HepG2 (cell line): ENCODE measurements around the gene E2F8. TPM values are rescaled to one million over a fixed set of nuclear protein-coding genes. Genes with fewer than 3 reads are reported as not detected.

Source experiments
- ATAC-seq: fragments of 200-7000 bp; cut with Tn5 transposase; 3 replicates; pipeline ENCODE4 v1.9.1; 2020; ENCODE audit warnings: mild to moderate bottlenecking, moderate library complexity
- BruUV-seq: library from RNA; stranded (reverse); fragments of 400-500 nt; replicated peaks from 2 replicates; lab custom pipeline; 2021; lab: Mats Ljungman, UMichigan
- CTCF ChIA-PET: fragments of 300-600 bp; formaldehyde crosslinking; extraction: SDS; loops from one replicate; lab custom pipeline; 2021; ENCODE audit warnings: low total read pairs, inconsistent platforms, low intra/inter-chr PET ratio; lab: Yijun Ruan, JAX
- POLR2A ChIA-PET: fragments of 350-600 bp; sonication (Branson Sonifier 250); formaldehyde crosslinking; loops from one replicate; lab custom pipeline; 2020; ENCODE audit warnings: antibody characterized with exemption, inconsistent platforms; lab: Yijun Ruan, JAX
- DNase-seq: peaks from one replicate; pipeline ENCODE4 v3.0.0-alpha.2; 2015; ENCODE audit warnings: low spot score
- FAIRE-seq: peaks from 3 replicates; lab custom pipeline; 2011; peaks lifted over from hg19 to GRCh38; lab: Jason Lieb, UNC
- H2AFZ ChIP-seq: one replicate; pipeline ENCODE4 v1.6.1; 2011; ENCODE audit warnings: low read length, inconsistent platforms
- H3K27ac ChIP-seq: fragments of 300-600 bp; 3 replicates; pipeline ENCODE4 v1.8.0; 2011; ENCODE audit warnings: mixed run types, mild to moderate bottlenecking, mixed read lengths, low read length, inconsistent platforms; ENCODE audit not compliant: insufficient read depth; ENCODE audit errors: extremely low read length
- H3K27me3 ChIP-seq, 2 experiments: fragments of 200-600 bp in 1 of 2; 2 replicates in 1 of 2; 3 replicates in 1 of 2; pipeline versions ENCODE4 v1.6.0 to v1.8.0; 2011; ENCODE audit warnings: low read length in 2 of 2, mild to moderate bottlenecking in 2 of 2, moderate library complexity in 2 of 2, inconsistent platforms in 1 of 2; ENCODE audit not compliant: insufficient read depth in 2 of 2, control insufficient read depth in 1 of 2
- H3K36me3 ChIP-seq, 2 experiments: fragments of 200-600 bp in 1 of 2; replicated peaks in 1 of 2; 2 replicates in 1 of 2; 3 replicates in 1 of 2; pipeline versions ENCODE4 v1.5.1 to v1.8.0; 2011; ENCODE audit warnings: low read length in 2 of 2, inconsistent platforms in 1 of 2; ENCODE audit not compliant: insufficient read depth in 2 of 2, control insufficient read depth in 1 of 2
- H3K4me1 ChIP-seq: 2 replicates; pipeline ENCODE4 v1.5.1; 2012; ENCODE audit warnings: low read length, inconsistent platforms; ENCODE audit not compliant: insufficient read depth
- H3K4me2 ChIP-seq: 2 replicates; pipeline ENCODE4 v1.6.0; 2011; ENCODE audit warnings: low read depth, low read length, inconsistent platforms
- H3K4me3 ChIP-seq, 3 experiments: fragments of 200-600 bp in 1 of 3; sonication (generic), shearing (Covaris generic) in 1 of 3; replicated peaks in 1 of 3; 2 replicates each; pipeline ENCODE4 v1.5.1; 2011 to 2016; ENCODE audit warnings: low read length in 3 of 3, inconsistent platforms in 2 of 3, low read depth in 2 of 3, mild to moderate bottlenecking in 2 of 3, control low read depth in 1 of 3, mixed read lengths in 1 of 3; ENCODE audit not compliant: insufficient read depth in 1 of 3
- H3K79me2 ChIP-seq: one replicate; pipeline ENCODE4 v1.6.1; 2011; ENCODE audit warnings: low read length, inconsistent platforms; ENCODE audit not compliant: insufficient read depth
- H3K9ac ChIP-seq: 2 replicates; pipeline ENCODE4 v1.6.0; 2011; ENCODE audit warnings: mild to moderate bottlenecking, low read depth, low read length, inconsistent platforms; ENCODE audit not compliant: insufficient read depth
- H3K9me3 ChIP-seq: 2 replicates; pipeline ENCODE4 v1.5.1; 2012; ENCODE audit warnings: mild to moderate bottlenecking, low read length
- H4K20me1 ChIP-seq: 2 replicates; pipeline ENCODE4 v1.6.0; 2011; ENCODE audit warnings: inconsistent platforms, mild to moderate bottlenecking, low read length, moderate library complexity; ENCODE audit not compliant: insufficient read depth
- BORCS8-MEF2B ChIP-seq: sonication (generic); formaldehyde crosslinking; IDR thresholded peaks from 2 replicates; pipeline ENCODE4 v1.8.0; 2022; ENCODE audit warnings: mild to moderate bottlenecking, missing genetic modification reagents
- KDM5B ChIP-seq: sonication (generic); formaldehyde crosslinking; IDR thresholded peaks from 2 replicates; pipeline ENCODE4 v1.4.0; 2020; ENCODE audit warnings: missing genetic modification reagents, mild to moderate bottlenecking, borderline replicate concordance
- POLR2AphosphoS2 ChIP-seq: IDR thresholded peaks from 2 replicates; pipeline ENCODE4 v1.6.1; 2011; ENCODE audit warnings: low read depth, low read length, improper control_type of control experiment
- SYNCRIP ChIP-seq: fragments of 200-400 bp; formaldehyde crosslinking; IDR thresholded peaks from 2 replicates; pipeline ENCODE4 v1.6.1; 2018; ENCODE audit warnings: mild to moderate bottlenecking, low read depth, low read length; ENCODE audit not compliant: insufficient read depth
- ZNF101 ChIP-seq: sonication (generic); formaldehyde crosslinking; IDR thresholded peaks from 2 replicates; pipeline ENCODE4 v1.4.0; 2020; ENCODE audit warnings: mild to moderate bottlenecking, low read depth, missing genetic modification reagents, borderline replicate concordance
- ZNF382 ChIP-seq: sonication (generic); formaldehyde crosslinking; IDR thresholded peaks from 2 replicates; pipeline ENCODE4 v1.5.0; 2020; ENCODE audit warnings: missing genetic modification reagents, mild to moderate bottlenecking, borderline replicate concordance
- ZNF460 ChIP-seq: sonication (generic); formaldehyde crosslinking; IDR thresholded peaks from 2 replicates; pipeline ENCODE4 v1.5.1; 2020; ENCODE audit warnings: missing genetic modification reagents, mild to moderate bottlenecking, borderline replicate concordance
- WGBS: methylation state at CpG from one replicate; pipeline ENCODE4 v1.1.6; 2017; ENCODE audit warnings: low lambda C conversion rate; 5-methylcytosine and 5-hydroxymethylcytosine counted together
- in situ Hi-C: cut with HindIII; loops from 2 replicates; pipeline ENCODE4 v1.10.0; 2017; ENCODE audit warnings: low pct_unique_long_range_greater_than_20kb; ENCODE audit not compliant: extremely low pct_ligation_motif_present
- intact Hi-C: fragments of 100-400 bp; cut with micrococcal nuclease; formaldehyde crosslinking; loops from one replicate; pipeline ENCODE4 v1.10.0; 2022; ENCODE audit not compliant: unreplicated experiment
- polyA plus RNA-seq, 8 experiments: library from polyadenylated mRNA; depleted of rRNA in 3 of 8; stranded (reverse) in 7 of 8; unstranded in 1 of 8; fragments of >200 nt; fragmentation: Illumina TruSeq in 4 of 8; extraction: Trizol in 4 of 8; gene quantifications; 2 replicates each; pipeline versions ENCODE4 v1.2.1 to v1.2.3, GENCODE V29; 2011 to 2016; ENCODE audit warnings: low read depth in 4 of 8, missing spikeins in 1 of 8, mixed read lengths in 1 of 8; ENCODE audit not compliant: insufficient read depth in 1 of 8
- total RNA-seq, 5 experiments: library from RNA; depleted of rRNA; stranded (reverse); fragments of >200 nt; fragmentation: Illumina TruSeq; extraction: Trizol; gene quantifications; 2 replicates each; pipeline ENCODE4 v1.2.3, GENCODE V29; 2016; ENCODE audit warnings: low read depth in 1 of 5
- TF ChIP-seq, protein P1 (sequence below): sonication (generic); formaldehyde crosslinking; IDR thresholded peaks from 2 replicates; pipeline ENCODE4 v1.4.0; 2020; ENCODE audit warnings: mild to moderate bottlenecking, missing genetic modification reagents

The E2F8 gene
- total and polyA plus RNA-seq, 2 of the 13 experiments (the other 11 are each of a cell fraction or from before 2014, with no cell fraction given) = 3.3 to 8.9 TPM

DNA sequence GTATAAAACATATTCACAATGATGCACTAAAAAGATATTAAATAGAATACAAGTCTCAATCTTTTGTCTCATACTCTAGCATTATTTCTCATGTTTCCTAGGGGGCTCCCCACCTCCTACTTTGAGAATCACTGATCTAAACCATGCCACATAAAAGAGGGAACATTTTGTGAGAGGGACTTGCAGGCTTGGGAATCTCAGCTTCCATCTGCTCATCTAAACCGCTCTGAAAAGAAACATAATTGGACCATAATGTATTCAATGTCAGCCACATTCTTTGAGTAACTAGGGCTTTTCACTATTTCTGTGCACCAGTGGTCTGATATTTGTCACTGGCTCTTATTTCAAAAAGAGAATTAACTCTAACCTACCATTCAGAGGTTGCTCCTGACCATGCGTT is 32.6 kb downstream of the E2F8 start (continued):
- TF ChIP-seq, protein P1, sequence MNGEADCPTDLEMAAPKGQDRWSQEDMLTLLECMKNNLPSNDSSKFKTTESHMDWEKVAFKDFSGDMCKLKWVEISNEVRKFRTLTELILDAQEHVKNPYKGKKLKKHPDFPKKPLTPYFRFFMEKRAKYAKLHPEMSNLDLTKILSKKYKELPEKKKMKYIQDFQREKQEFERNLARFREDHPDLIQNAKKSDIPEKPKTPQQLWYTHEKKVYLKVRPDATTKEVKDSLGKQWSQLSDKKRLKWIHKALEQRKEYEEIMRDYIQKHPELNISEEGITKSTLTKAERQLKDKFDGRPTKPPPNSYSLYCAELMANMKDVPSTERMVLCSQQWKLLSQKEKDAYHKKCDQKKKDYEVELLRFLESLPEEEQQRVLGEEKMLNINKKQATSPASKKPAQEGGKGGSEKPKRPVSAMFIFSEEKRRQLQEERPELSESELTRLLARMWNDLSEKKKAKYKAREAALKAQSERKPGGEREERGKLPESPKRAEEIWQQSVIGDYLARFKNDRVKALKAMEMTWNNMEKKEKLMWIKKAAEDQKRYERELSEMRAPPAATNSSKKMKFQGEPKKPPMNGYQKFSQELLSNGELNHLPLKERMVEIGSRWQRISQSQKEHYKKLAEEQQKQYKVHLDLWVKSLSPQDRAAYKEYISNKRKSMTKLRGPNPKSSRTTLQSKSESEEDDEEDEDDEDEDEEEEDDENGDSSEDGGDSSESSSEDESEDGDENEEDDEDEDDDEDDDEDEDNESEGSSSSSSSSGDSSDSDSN = no peak
- TF ChIP-seq SYNCRIP (no peak), BORCS8-MEF2B (no peak), ZNF382 (CRISPR knock-in tag) (no peak)

DNA sequence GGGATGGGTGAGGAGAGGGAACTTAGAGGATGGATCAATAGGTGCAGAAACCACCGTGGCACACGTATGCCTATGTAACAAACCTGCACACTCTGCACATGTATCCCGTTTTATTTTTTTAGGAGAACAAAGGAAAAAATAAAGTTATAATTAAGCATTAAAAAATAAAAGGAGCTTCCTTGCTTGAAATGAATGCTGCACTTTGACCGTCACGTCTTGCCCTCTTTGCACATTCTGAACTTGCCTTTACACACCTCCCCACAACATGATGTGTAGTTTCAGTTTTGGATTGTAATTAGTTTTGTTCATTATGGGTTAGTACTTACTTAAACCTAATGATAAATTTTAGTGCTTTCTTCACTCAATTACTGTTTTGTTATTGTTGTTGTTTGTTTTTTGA is 35.9 kb downstream of the E2F8 start:
- Histone ChIP-seq H3K4me2 (no peak overlapping the region), H3K27me3 (peaks cover 3 to 18% of the 10 kb centered on the region in 2 experiments; a peak in 3 of 5 replicates), H4K20me1 (no peaks in the 10 kb centered on the region), H3K36me3 (no peaks in the 10 kb centered on the region), H3K9ac (no peak overlapping the region), H3K27ac (no peak overlapping the region), H3K4me1 (no peaks in the 10 kb centered on the region), H3K4me3 (no peak overlapping the region), H3K79me2 (no peaks in the 10 kb centered on the region), H3K9me3 (no peaks in the 10 kb centered on the region), H2AFZ (no peak overlapping the region)
- CTCF ChIA-PET = no interaction called here
- no peak for ATAC-seq
- FAIRE-seq = no peak
- DNase-seq = no peak
- in situ Hi-C loops = no loop called here
- WGBS = 27% methylated on average over 5 of the region's 5 CpGs
- intact Hi-C loops = no loop called here
- POLR2A ChIA-PET = no interaction called here
- TF ChIP-seq ZNF101 (CRISPR knock-in tag) (no peak), POLR2AphosphoS2 (no peak), ZNF460 (CRISPR knock-in tag) (no peak), KDM5B (CRISPR knock-in tag) (no peak)
- BruUV-seq = no TSS peak
